HEK293 (cell line): ENCODE data around the gene FLNC.

Source experiments
- CTCF ChIA-PET: fragments of 350-600 bp; formaldehyde crosslinking; extraction: SDS; loops from one replicate; lab custom pipeline; 2021; ENCODE audit warnings: antibody characterized with exemption; lab: Yijun Ruan, JAX
- POLR2A ChIA-PET: fragments of 300-600 bp; formaldehyde crosslinking; extraction: SDS; loops from one replicate; lab custom pipeline; 2020; ENCODE audit warnings: antibody characterized with exemption, inconsistent platforms; lab: Yijun Ruan, JAX
- H3K27ac ChIP-seq: fragments of 200-500 bp; sonication (Bioruptor generic); 2 replicates; pipeline ENCODE4 v1.5.1; 2014; ENCODE audit warnings: low read depth, low read length, control low read depth, inconsistent platforms; ENCODE audit errors: extremely low read depth
- H3K36me3 ChIP-seq, 2 experiments: fragments of 200-500 bp in 1 of 2; sonication (Bioruptor generic) in 1 of 2; 1 replicate in 1 of 2; 2 replicates in 1 of 2; pipeline ENCODE4 v1.5.1; 2014 to 2017; ENCODE audit warnings: inconsistent platforms in 2 of 2, low read length in 2 of 2; ENCODE audit not compliant: control insufficient read depth in 2 of 2, insufficient read depth in 1 of 2
- H3K4me1 ChIP-seq: fragments of 200-500 bp; sonication (Bioruptor generic); 2 replicates; pipeline ENCODE4 v1.5.1; 2014; ENCODE audit warnings: mild to moderate bottlenecking, low read length, inconsistent platforms; ENCODE audit not compliant: control insufficient read depth, insufficient read depth
- H3K4me3 ChIP-seq: 2 replicates; pipeline ENCODE4 v1.5.1; 2011; ENCODE audit warnings: low read depth, mild to moderate bottlenecking, control low read depth, low read length, moderate library complexity
- H3K9me3 ChIP-seq: fragments of 200-500 bp; sonication (Bioruptor generic); 2 replicates; pipeline ENCODE4 v1.5.1; 2014; ENCODE audit warnings: low read depth, low read length, inconsistent platforms; ENCODE audit not compliant: control insufficient read depth, insufficient read depth
- BCL11A ChIP-seq: fragments of 450-650 bp; formaldehyde crosslinking; IDR thresholded peaks from 2 replicates; pipeline ENCODE4 v1.5.1; 2016; ENCODE audit warnings: low read depth, missing biosample characterization, missing genetic modification characterization
- ELK4 ChIP-seq: IDR thresholded peaks from 2 replicates; pipeline ENCODE4 v1.6.1; 2011; ENCODE audit warnings: mild to moderate bottlenecking, low read depth, low read length, borderline replicate concordance
- HOXC10 ChIP-seq: sonication (generic); formaldehyde crosslinking; IDR thresholded peaks from 2 replicates; pipeline ENCODE4 v1.8.1; 2023; ENCODE audit warnings: mild to moderate bottlenecking, missing genetic modification reagents
- KLF17 ChIP-seq: fragments of 450-650 bp; formaldehyde crosslinking; IDR thresholded peaks from 2 replicates; pipeline ENCODE4 v1.5.1; 2016; ENCODE audit warnings: missing biosample characterization, missing genetic modification characterization
- KLF8 ChIP-seq: fragments of 450-650 bp; formaldehyde crosslinking; IDR thresholded peaks from 2 replicates; pipeline ENCODE4 v1.5.1; 2016; ENCODE audit warnings: missing biosample characterization, missing genetic modification characterization
- PRDM10 ChIP-seq: fragments of 450-650 bp; formaldehyde crosslinking; IDR thresholded peaks from 2 replicates; pipeline ENCODE4 v1.5.1; 2016; ENCODE audit warnings: missing biosample characterization, missing genetic modification characterization
- REPIN1 ChIP-seq: fragments of 450-650 bp; formaldehyde crosslinking; IDR thresholded peaks from 2 replicates; pipeline ENCODE4 v1.5.1; 2017; ENCODE audit warnings: missing biosample characterization, missing genetic modification characterization, low read depth
- SCRT2 ChIP-seq: fragments of 450-650 bp; formaldehyde crosslinking; IDR thresholded peaks from 2 replicates; pipeline ENCODE4 v1.5.1; 2016; ENCODE audit warnings: missing biosample characterization, missing genetic modification characterization
- ZBTB21 ChIP-seq: fragments of 450-650 bp; formaldehyde crosslinking; IDR thresholded peaks from 2 replicates; pipeline ENCODE4 v1.5.1; 2017; ENCODE audit warnings: missing biosample characterization, missing genetic modification characterization
- ZBTB26 ChIP-seq: fragments of 450-650 bp; formaldehyde crosslinking; optimal IDR thresholded peaks from 2 replicates; pipeline ENCODE3; 2016; ENCODE audit warnings: missing biosample characterization, mild to moderate bottlenecking, missing genetic modification characterization
- ZFHX2 ChIP-seq: fragments of 450-650 bp; formaldehyde crosslinking; conservative IDR thresholded peaks from 2 replicates; pipeline ENCODE4 v1.5.1; 2016; ENCODE audit warnings: missing biosample characterization, missing genetic modification characterization
- ZNF132 ChIP-seq: fragments of 450-650 bp; formaldehyde crosslinking; IDR thresholded peaks from 2 replicates; pipeline ENCODE4 v1.5.1; 2017; ENCODE audit warnings: missing biosample characterization, missing genetic modification characterization, borderline replicate concordance
- ZNF239 ChIP-seq: fragments of 450-650 bp; formaldehyde crosslinking; IDR thresholded peaks from 2 replicates; pipeline ENCODE4 v1.5.1; 2016; ENCODE audit warnings: missing biosample characterization, missing genetic modification characterization
- ZNF292 ChIP-seq: fragments of 450-650 bp; formaldehyde crosslinking; IDR thresholded peaks from 2 replicates; pipeline ENCODE4 v1.5.1; 2016; ENCODE audit warnings: low read depth, missing biosample characterization, missing genetic modification characterization, borderline replicate concordance
- ZNF335 ChIP-seq: fragments of 450-650 bp; formaldehyde crosslinking; conservative IDR thresholded peaks from 2 replicates; pipeline ENCODE4 v1.5.1; 2016; ENCODE audit warnings: missing biosample characterization, missing genetic modification characterization
- ZNF366 ChIP-seq: fragments of 450-650 bp; formaldehyde crosslinking; conservative IDR thresholded peaks from 2 replicates; pipeline ENCODE4 v1.5.1; 2016; ENCODE audit warnings: missing biosample characterization, missing genetic modification characterization
- ZNF391 ChIP-seq: fragments of 450-650 bp; formaldehyde crosslinking; IDR thresholded peaks from 2 replicates; pipeline ENCODE4 v1.5.1; 2016; ENCODE audit warnings: low read depth, missing biosample characterization, missing genetic modification characterization, borderline replicate concordance
- ZNF398 ChIP-seq: fragments of 450-650 bp; formaldehyde crosslinking; IDR thresholded peaks from 2 replicates; pipeline ENCODE4 v1.5.1; 2017; ENCODE audit warnings: missing biosample characterization, missing genetic modification characterization
- ZNF544 ChIP-seq: fragments of 450-650 bp; formaldehyde crosslinking; IDR thresholded peaks from 2 replicates; pipeline ENCODE4 v1.5.0; 2017; ENCODE audit warnings: missing biosample characterization, missing genetic modification characterization
- ZNF629 ChIP-seq: fragments of 450-650 bp; formaldehyde crosslinking; IDR thresholded peaks from 2 replicates; pipeline ENCODE4 v1.5.1; 2017; ENCODE audit warnings: missing biosample characterization, missing genetic modification characterization
- ZNF670 ChIP-seq: fragments of 450-650 bp; formaldehyde crosslinking; IDR thresholded peaks from 2 replicates; pipeline ENCODE4 v1.5.1; 2016; ENCODE audit warnings: missing biosample characterization, missing genetic modification characterization, low read depth
- ZNF76 ChIP-seq: fragments of 450-650 bp; formaldehyde crosslinking; IDR thresholded peaks from 2 replicates; pipeline ENCODE4; 2016; ENCODE audit warnings: low read depth, missing biosample characterization, missing genetic modification characterization, borderline replicate concordance
- ZSCAN16 ChIP-seq: fragments of 450-650 bp; formaldehyde crosslinking; IDR thresholded peaks from 2 replicates; pipeline ENCODE4 v1.5.1; 2016; ENCODE audit warnings: missing biosample characterization, missing genetic modification characterization
- ZSCAN30 ChIP-seq: fragments of 450-650 bp; IDR thresholded peaks from 2 replicates; pipeline ENCODE4 v1.5.1; 2018; ENCODE audit warnings: missing biosample characterization, mild to moderate bottlenecking, missing genetic modification characterization, moderate library complexity
- ZSCAN5A ChIP-seq: fragments of 450-650 bp; formaldehyde crosslinking; IDR thresholded peaks from 2 replicates; pipeline ENCODE4 v1.5.1; 2016; ENCODE audit warnings: missing biosample characterization, missing genetic modification characterization

The FLNC gene

GRCh38 chr7:128862571-128863432 is 32.6 kb downstream of the FLNC start, which contains the start of gene ATP6V1F:
Gene ATP6V1F, plus strand, starts transcription at chr7:128862856. Its CDS starts 49 bp downstream, at chr7:128862905.
- Histone ChIP-seq H3K4me3 (peak within 1 kb of the TSS; percentile 68), H3K36me3 (peaks cover 6 to 30% of the 10 kb centered on the region in 2 experiments; a peak in 2 of 3 replicates), H3K27ac (peak within 1 kb of the TSS; percentile 69; the same call in 1 of the 2 replicates), H3K4me1 (no peaks in the 10 kb centered on the region; the same call in none of the 2 replicates), H3K9me3 (no peaks in the 10 kb centered on the region)
- CTCF ChIA-PET: interaction anchor here (0.5 to 3.3 kb wide), 16 partner anchors 10 to 388 kb away, joined by 3 to 56 read pairs (median 3); no protein-coding TSS in a partner anchor
- POLR2A ChIA-PET: interaction anchor here (0.6 to 1.6 kb wide), 9 partner anchors 12 to 515 kb away, joined by 3 to 7 read pairs (median 3); partner anchors contain the start of gene CALU
- TF ChIP-seq ZNF335: peak; percentile 76; the same call in 1 of the 2 replicates
- peak; percentile 79 for TF ChIP-seq KLF8
- TF ChIP-seq ZNF391 (tag by site-specific recombination): peak; percentile 81; the same call in 1 of the 2 replicates
- TF ChIP-seq ELK4: no peak
- TF ChIP-seq ZFHX2 (tag by site-specific recombination): peak; percentile 48
- peak; percentile 69 for TF ChIP-seq SCRT2 (tag by site-specific recombination)
- TF ChIP-seq ZNF132: no peak
- no peak; the same call in 1 of the 2 replicates for TF ChIP-seq ZSCAN5A (tag by site-specific recombination)
- no peak for TF ChIP-seq REPIN1 (tag by site-specific recombination)
- peak; percentile 91 for TF ChIP-seq ZNF76 (tag by site-specific recombination)
- peak; percentile 54; the same call in 1 of the 2 replicates for TF ChIP-seq KLF17
- TF ChIP-seq ZSCAN30 (tag by site-specific recombination): 0 out of 2 replicates have a peak, but pooled peaks have one; percentile 39
- no peak for TF ChIP-seq ZNF670 (tag by site-specific recombination)
- peak; percentile 46 for TF ChIP-seq ZNF398 (tag by site-specific recombination)
- TF ChIP-seq ZNF292 (tag by site-specific recombination): no peak
- peak; percentile 50 for TF ChIP-seq ZBTB26 (tag by site-specific recombination)
- 0 out of 2 replicates have a peak, but pooled peaks have one; percentile 38 for TF ChIP-seq ZSCAN16 (tag by site-specific recombination)
- no peak; the same call in 1 of the 2 replicates for TF ChIP-seq ZNF239
- no peak for TF ChIP-seq ZNF544
- TF ChIP-seq ZNF366 (tag by site-specific recombination): peak; percentile 98
- no peak for TF ChIP-seq HOXC10 (CRISPR knock-in tag)
- peak; percentile 42; the same call in 1 of the 2 replicates for TF ChIP-seq ZBTB21 (tag by site-specific recombination)
- TF ChIP-seq ZNF629: peak; percentile 41; the same call in 1 of the 2 replicates
- peak; percentile 51 for TF ChIP-seq PRDM10 (tag by site-specific recombination)
- no peak for TF ChIP-seq BCL11A (tag by site-specific recombination)
